NB4 (cell line): ENCODE results near the gene KIAA1549.

Experiments used
- CTCF ChIP-seq: IDR thresholded peaks from one replicate; pipeline ENCODE4 v1.5.1; 2012; ENCODE audit warnings: low read depth, low read length
- POLR2A ChIP-seq: IDR thresholded peaks from 2 replicates; pipeline ENCODE4 v1.6.1; 2011; ENCODE audit warnings: mild to moderate bottlenecking; ENCODE audit not compliant: insufficient read length; ENCODE audit errors: extremely low read depth

- TF ChIP-seq CTCF (no peak), POLR2A (no peak)
These were observed 102.3 kb downstream of the KIAA1549 start for GRCh38 chr7:138878856-138879255.
